ENCODE measurements around the gene PCDH9.

DNA sequence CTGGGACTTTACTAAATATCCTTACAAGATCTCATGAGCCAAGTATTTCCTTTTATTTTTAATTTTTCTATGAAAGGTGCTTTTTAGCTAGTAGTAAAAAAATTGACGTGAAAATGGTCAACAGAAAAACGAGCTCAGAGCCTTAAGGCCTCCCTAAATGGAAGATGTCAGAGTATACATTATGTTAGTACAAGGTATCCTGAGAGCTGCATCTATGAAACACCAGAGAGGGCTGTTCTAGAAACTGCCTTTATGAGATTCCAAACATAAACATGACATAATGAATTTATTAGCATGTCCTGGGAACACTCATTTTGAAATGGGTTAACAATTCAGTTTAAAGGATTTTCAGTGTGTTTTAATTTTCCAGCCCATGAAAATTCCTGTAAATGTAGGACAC, 146.6 kb downstream of the PCDH9 start:
- TF ChIP-seq, protein P1, sequence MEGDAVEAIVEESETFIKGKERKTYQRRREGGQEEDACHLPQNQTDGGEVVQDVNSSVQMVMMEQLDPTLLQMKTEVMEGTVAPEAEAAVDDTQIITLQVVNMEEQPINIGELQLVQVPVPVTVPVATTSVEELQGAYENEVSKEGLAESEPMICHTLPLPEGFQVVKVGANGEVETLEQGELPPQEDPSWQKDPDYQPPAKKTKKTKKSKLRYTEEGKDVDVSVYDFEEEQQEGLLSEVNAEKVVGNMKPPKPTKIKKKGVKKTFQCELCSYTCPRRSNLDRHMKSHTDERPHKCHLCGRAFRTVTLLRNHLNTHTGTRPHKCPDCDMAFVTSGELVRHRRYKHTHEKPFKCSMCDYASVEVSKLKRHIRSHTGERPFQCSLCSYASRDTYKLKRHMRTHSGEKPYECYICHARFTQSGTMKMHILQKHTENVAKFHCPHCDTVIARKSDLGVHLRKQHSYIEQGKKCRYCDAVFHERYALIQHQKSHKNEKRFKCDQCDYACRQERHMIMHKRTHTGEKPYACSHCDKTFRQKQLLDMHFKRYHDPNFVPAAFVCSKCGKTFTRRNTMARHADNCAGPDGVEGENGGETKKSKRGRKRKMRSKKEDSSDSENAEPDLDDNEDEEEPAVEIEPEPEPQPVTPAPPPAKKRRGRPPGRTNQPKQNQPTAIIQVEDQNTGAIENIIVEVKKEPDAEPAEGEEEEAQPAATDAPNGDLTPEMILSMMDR (IDR thresholded peaks at IDR 0.05 in 8 of 11, conservative IDR thresholded peaks at IDR 0.05 in 3 of 11): no peak
- TF ChIP-seq POLR2A (IDR thresholded peaks at IDR 0.05) (no peak), POLR2AphosphoS5 (IDR thresholded peaks at IDR 0.05) (no peak)
